Sigmoid colon (tissue), 7 donors: ENCODE data around the gene MYO10. TPM values are rescaled to one million over a fixed set of nuclear protein-coding genes. Genes with fewer than 3 reads are reported as not detected.

ENCODE experiments used
- DNase-seq: peaks from one replicate; pipeline ENCODE4 v3.0.0-alpha.2; 2019
- H3K27ac ChIP-seq, 4 donors: fragments of 200-600 bp; sonication (generic); one replicate each; pipeline ENCODE4 v1.5.1; 2016 to 2019; ENCODE audit warnings: mild to moderate bottlenecking in 1 of 4
- H3K27me3 ChIP-seq, 3 donors: fragments of 200-600 bp; sonication (generic); one replicate each; pipeline ENCODE4 v1.5.1; 2019; ENCODE audit warnings: mild to moderate bottlenecking in 1 of 3
- H3K36me3 ChIP-seq, 4 donors: fragments of 200-600 bp; sonication (generic); one replicate each; pipeline ENCODE4 v1.5.1; 2016 to 2019
- H3K4me1 ChIP-seq, 4 donors: fragments of 200-600 bp; sonication (generic); one replicate each; pipeline ENCODE4 v1.5.1; 2017 to 2019
- H3K4me3 ChIP-seq, 4 donors: fragments of 200-600 bp; sonication (generic); one replicate each; pipeline ENCODE4 v1.5.1; 2017 to 2019; ENCODE audit warnings: mild to moderate bottlenecking in 2 of 4, moderate library complexity in 1 of 4
- H3K9me3 ChIP-seq, 4 donors: fragments of 200-600 bp in 3 of 4; sonication (generic) in 3 of 4; one replicate each; pipeline versions ENCODE4 v1.5.1 to v1.6.1; 2013 to 2019
- CTCF ChIP-seq, 4 experiments: fragments of 450-650 bp in 3 of 4; fragments of 200-600 bp in 1 of 4; IDR thresholded peaks; one replicate each; pipeline ENCODE4 v1.5.1; 2016 to 2019; ENCODE audit warnings: antibody characterized with exemption in 4 of 4, mild to moderate bottlenecking in 3 of 4, moderate library complexity in 2 of 4
- EP300 ChIP-seq, 4 donors: sonication (generic); formaldehyde crosslinking; IDR thresholded peaks; one replicate each; pipeline ENCODE4 v1.6.1; 2017; ENCODE audit warnings: antibody characterized with exemption in 4 of 4
- POLR2A ChIP-seq, 2 donors: fragments of 450-650 bp; IDR thresholded peaks; one replicate each; pipeline ENCODE4 v1.6.1; 2016; ENCODE audit warnings: antibody characterized with exemption in 2 of 2, mild to moderate bottlenecking in 2 of 2, moderate library complexity in 2 of 2
- POLR2AphosphoS5 ChIP-seq, 4 donors: sonication (generic); formaldehyde crosslinking; IDR thresholded peaks; one replicate each; pipeline ENCODE4 v1.6.1; 2017; ENCODE audit warnings: antibody characterized with exemption in 4 of 4
- WGBS, 2 donors: extraction: QIAGEN DNeasy Blood & Tissue Kit; methylation state at CpG; one replicate each; pipeline ENCODE4 v1.1.7; 2013; 5-methylcytosine and 5-hydroxymethylcytosine counted together
- intact Hi-C: fragments of 100-400 bp; cut with DNase I; formaldehyde crosslinking; loops from one replicate; pipeline ENCODE4 v1.15.1; 2023
- polyA plus RNA-seq, 3 donors: library from polyadenylated mRNA; stranded (reverse); fragments of 200-250 nt; gene quantifications; one replicate each; pipeline ENCODE4 v1.2.3, GENCODE V29; 2013
- total RNA-seq, 4 donors: library from RNA; depleted of rRNA; stranded (reverse); fragments of >200 nt; gene quantifications; one replicate each; pipeline ENCODE4 v1.1.0, GENCODE V29; 2016
- donor health status: healthy with polysubstance abuse.
- donor health status: Bipolar disorder and iron deficiency.
- donor health status: healthy.

The MYO10 gene
- total and polyA plus RNA-seq, 7 donors: 3.9 to 20.3 (median 8.3) TPM

GRCh38 chr5:16665601-16666000 lies 270.5 kb downstream of the MYO10 start:
- Histone ChIP-seq H3K9me3 (no peaks in the 10 kb centered on the region), H3K4me3 (no peak overlapping the region), H3K27me3 (no peaks in the 10 kb centered on the region), H3K4me1 (peaks cover 0 to 10% (median 4%) of the 10 kb centered on the region in 4 donors), H3K36me3 (no peaks in the 10 kb centered on the region), H3K27ac (no peak overlapping the region)
- 57 to 58% methylated on average over 3 of the region's 3 CpGs for WGBS, 2 donors
- DNase-seq: no peak
- intact Hi-C loops: no loop called here
- TF ChIP-seq EP300 (IDR thresholded peaks at IDR 0.05) (no peak), POLR2AphosphoS5 (IDR thresholded peaks at IDR 0.05) (no peak), CTCF (IDR thresholded peaks at IDR 0.05) (no peak), POLR2A (IDR thresholded peaks at IDR 0.05) (no peak)

GRCh38 chr5:16664368-16664767 lies 271.7 kb downstream of the MYO10 start:
- peaks cover 0 to under 1% (median 0%) of the 10 kb centered on the region in 4 donors for H3K4me1 ChIP-seq
- no peaks in the 10 kb centered on the region for H3K36me3 ChIP-seq
- no peaks in the 10 kb centered on the region for H3K27me3 ChIP-seq
- WGBS, 2 donors: 92 to 93% methylated on average over 5 of the region's 5 CpGs
- no peak overlapping the region for H3K27ac ChIP-seq
- TF ChIP-seq POLR2AphosphoS5 (IDR thresholded peaks at IDR 0.05): no peak
- TF ChIP-seq CTCF (IDR thresholded peaks at IDR 0.05): no peak
- no peak for TF ChIP-seq POLR2A (IDR thresholded peaks at IDR 0.05)
- TF ChIP-seq EP300 (IDR thresholded peaks at IDR 0.05): no peak
- no peak for DNase-seq
- no peaks in the 10 kb centered on the region for H3K9me3 ChIP-seq
- intact Hi-C loops: no loop called here
- H3K4me3 ChIP-seq: no peak overlapping the region

GRCh38 chr5:16663840-16664239 lies 272.2 kb downstream of the MYO10 start:
- DNase-seq: no peak
- intact Hi-C loops: no loop called here
- 80 to 88% methylated on average over 4 of the region's 4 CpGs for WGBS, 2 donors
- Histone ChIP-seq H3K4me1 (no peaks in the 10 kb centered on the region), H3K36me3 (no peaks in the 10 kb centered on the region), H3K27ac (no peak overlapping the region), H3K4me3 (no peak overlapping the region), H3K27me3 (no peaks in the 10 kb centered on the region), H3K9me3 (no peaks in the 10 kb centered on the region)
- TF ChIP-seq CTCF (IDR thresholded peaks at IDR 0.05): no peak
- no peak for TF ChIP-seq EP300 (IDR thresholded peaks at IDR 0.05)
- no peak for TF ChIP-seq POLR2A (IDR thresholded peaks at IDR 0.05)
- no peak for TF ChIP-seq POLR2AphosphoS5 (IDR thresholded peaks at IDR 0.05)

GRCh38 chr5:16661713-16662112 lies 274.4 kb downstream of the MYO10 start:
- no peaks in the 10 kb centered on the region for H3K36me3 ChIP-seq
- H3K9me3 ChIP-seq: no peaks in the 10 kb centered on the region
- H3K27ac ChIP-seq: no peak overlapping the region
- no peak for DNase-seq
- no peak overlapping the region for H3K4me3 ChIP-seq
- TF ChIP-seq POLR2AphosphoS5 (IDR thresholded peaks at IDR 0.05) (no peak), EP300 (IDR thresholded peaks at IDR 0.05) (no peak), POLR2A (IDR thresholded peaks at IDR 0.05) (no peak), CTCF (IDR thresholded peaks at IDR 0.05) (no peak)
- intact Hi-C loops: no loop called here
- H3K4me1 ChIP-seq: peaks cover 0 to 7% (median 0%) of the 10 kb centered on the region in 4 donors
- 94 to 97% methylated on average over 2 of the region's 2 CpGs for WGBS, 2 donors
- H3K27me3 ChIP-seq: no peaks in the 10 kb centered on the region

- no peak for DNase-seq
- Histone ChIP-seq H3K4me3 (no peak overlapping the region), H3K36me3 (no peaks in the 10 kb centered on the region), H3K27me3 (no peaks in the 10 kb centered on the region), H3K9me3 (no peaks in the 10 kb centered on the region), H3K4me1 (peaks cover 0 to 12% (median 0%) of the 10 kb centered on the region in 4 donors), H3K27ac (no peak overlapping the region)
- intact Hi-C loops: no loop called here
- WGBS, 2 donors: 45 to 83% methylated on average over 5 of the region's 5 CpGs
- TF ChIP-seq EP300 (IDR thresholded peaks at IDR 0.05): no peak
- TF ChIP-seq CTCF (IDR thresholded peaks at IDR 0.05): no peak
- no peak for TF ChIP-seq POLR2A (IDR thresholded peaks at IDR 0.05)
- no peak for TF ChIP-seq POLR2AphosphoS5 (IDR thresholded peaks at IDR 0.05)
These were observed 275.1 kb downstream of the MYO10 start for GRCh38 chr5:16660982-16661381.
